Fibroblast of skin of scalp (primary cell): ENCODE results near the gene PRKAG3.

Source experiments
- DNase-seq: peaks from one replicate; pipeline ENCODE4 v3.0.0-alpha.2; 2013

Gene PRKAG3

DNA sequence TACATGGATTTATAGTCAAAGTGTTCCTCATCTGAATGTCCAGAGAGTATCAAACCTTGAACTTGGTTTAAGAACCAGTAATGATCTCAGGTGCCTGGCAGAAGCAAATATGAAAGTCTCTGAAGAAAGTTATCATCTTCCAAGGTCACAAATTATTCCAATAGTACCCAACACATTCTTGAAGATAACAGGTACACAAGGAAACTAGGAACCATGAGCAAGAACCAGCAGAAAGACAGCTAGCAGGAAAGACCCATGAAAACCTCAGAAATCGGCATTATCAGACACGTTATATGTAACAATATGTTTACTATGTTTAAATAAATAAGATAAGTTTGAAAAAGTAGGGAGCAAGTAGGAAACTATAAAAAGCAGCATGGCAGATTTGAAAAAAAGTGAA is 5.9 kb upstream of the PRKAG3 start:
- DNase-seq: no peak

DNA sequence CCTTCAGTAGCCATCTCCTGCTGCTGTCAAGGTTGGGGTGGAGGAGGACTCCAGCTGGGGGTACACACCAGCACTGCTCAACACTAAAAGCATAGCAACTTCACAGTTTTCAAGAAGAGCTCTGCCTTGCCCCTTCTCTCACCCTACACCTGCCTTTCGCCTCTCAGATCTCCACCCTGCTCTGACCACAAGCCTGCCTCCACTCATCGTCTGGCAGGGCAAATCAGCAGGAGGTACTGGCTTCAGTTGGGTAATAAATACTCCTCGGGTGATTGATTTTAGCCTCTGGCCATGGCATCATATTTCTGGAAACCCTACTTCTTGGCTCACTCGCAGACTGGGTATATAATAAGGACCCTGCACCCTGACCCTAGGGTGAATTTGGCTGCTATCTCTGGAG is 3.1 kb upstream of the PRKAG3 start:
- DNase-seq: no peak

DNA sequence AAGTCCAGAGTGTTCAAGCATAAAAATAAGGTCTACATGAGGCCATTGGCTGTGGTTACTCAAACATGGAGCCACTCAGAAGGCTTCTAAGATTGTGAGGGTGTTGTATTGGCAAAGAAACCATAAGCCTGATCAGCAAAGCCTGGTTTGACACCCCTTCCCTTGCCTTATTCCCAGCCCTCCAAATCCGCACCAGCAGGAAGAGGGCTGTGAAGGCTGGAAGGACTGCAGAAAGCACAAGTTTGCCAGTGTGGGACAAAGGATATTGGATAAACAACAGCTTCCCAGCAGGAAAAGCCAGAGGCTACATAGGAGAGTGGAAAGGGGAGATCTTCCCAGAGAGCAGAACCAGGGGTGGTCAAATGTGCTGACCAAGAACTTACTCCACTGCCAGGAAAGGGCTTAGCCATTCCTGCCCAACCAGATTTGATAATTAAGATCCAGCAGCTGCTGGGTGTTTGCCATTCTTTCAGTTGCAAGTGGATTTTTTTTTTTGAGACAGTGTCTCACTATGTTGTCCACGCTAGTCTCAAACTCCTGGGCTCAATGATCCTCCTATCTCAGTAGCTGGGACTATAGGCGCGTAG is 1.5 kb upstream of the PRKAG3 start:
- no peak for DNase-seq

DNA sequence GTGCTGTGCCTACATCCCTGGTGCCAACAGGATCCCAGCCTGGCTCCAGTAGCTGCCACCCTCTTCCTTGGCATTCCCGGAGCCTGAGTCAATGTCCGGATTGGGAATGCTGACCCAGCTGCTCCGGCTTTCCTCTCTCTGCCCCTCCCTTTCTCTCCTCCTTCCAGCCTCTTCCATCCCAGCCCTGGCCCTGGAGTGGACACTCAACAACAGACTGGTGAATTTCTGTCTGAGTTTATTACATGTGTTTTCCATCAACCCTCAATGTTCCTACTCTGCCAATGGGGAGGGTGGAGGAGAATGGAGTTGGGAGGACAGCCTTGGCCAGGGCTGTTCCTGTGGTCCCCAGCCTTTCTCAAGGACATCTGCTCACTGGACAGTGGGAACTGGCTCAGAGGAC is 917 bp upstream of the PRKAG3 start:
- peak; percentile 19 for DNase-seq

DNA sequence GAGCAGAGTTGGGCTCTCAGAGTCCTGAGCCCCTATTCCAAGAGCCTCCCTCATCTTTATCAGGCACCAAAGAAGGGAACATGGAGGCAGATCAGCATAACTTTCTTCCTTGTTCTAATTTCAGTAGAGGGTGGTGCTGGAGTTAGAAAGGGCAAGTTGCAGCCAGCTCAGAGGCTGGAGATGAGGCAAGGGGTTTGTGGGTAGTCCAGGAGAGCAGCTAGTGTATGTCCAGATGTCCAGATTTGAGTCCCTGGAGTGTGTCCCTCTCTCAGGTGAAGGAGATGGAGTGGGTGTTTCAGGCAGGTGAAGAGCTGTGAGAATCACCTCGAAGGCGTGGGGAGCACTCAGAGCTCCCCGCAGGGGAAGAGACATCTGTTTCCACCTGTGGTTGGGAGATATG is 478 bp upstream of the PRKAG3 start:
- DNase-seq: no peak

DNA sequence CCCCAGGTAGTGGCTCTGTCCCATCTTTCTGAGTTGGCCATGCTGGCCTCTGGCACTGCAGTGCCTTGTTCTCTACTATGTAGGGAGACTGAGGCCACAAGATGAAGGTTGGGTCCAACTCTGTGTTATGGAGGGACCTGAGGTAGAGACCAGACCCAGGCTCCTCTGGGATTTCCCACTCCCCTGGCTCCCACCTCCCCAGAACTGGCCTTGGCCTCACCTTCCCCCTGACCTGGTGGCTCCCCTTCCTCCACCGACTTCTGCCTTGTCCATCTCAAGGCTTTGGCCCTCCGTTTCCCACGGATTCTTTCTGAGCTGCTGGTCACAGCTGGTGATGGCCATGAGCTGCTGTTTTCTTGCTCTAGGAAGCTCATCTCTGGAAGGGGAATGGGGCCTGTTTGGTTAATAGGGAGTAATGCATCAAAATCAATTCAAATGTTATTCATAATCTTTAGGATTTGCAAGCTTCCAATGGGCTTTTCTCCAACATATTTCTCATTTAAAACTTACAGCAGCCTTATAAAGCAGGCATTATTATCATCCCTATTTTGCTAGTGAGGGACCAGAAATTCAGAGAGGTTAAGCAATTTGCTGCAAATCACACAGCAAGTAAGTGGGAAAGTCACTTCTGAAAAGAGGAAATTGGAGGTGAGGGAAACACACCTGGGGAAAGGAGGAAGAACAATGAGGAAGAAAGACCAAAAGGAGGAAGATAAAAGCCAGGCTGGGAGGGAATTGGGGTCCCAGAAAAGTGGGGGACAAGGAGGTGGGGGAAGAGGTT is 887 bp downstream of the PRKAG3 start:
- no peak for DNase-seq

DNA sequence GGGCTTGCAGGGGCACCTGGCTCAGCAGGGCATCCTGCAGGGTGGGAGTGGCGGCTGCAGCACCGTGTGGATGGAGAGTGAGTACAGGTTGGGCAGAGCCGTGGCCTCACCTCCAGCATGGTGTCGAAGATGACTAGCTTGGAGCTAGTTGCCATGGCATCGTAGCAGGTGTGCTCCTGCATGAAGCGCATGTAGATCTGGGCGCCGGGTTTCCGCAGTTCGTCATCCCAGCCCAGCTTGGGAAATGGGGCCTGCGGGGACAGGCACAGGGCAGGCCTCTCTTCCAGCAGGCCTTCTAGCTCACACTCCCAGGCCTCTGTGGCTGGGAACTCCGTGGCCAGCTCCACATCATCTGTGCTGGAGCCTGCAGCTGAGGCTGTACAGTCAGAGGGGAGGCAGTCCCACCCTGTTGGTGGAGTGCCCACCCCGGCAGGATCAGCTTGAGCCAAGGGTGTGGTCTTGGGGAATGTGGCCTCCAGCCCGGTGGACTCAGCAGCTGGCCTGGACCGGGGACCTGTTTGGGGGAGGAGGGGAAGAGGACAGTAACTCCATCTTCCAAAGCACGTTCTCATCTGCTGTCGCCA is 1.6 kb downstream of the PRKAG3 start:
- no peak for DNase-seq

DNA sequence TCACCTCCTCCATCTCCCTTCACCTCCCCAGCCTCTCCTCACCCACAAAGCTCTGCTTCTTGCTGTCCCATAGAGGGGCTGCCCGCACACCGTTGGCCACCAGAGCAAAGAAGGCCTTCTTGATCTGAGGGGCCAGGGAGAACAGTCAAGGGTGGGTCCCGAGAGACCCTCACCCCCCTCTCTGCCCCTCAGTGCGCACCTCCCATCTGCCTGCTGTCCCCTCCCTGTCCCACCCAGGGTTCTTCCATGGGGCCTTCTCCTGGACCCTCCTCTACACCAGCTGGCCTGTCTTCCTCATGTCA is 3.2 kb downstream of the PRKAG3 start:
- no peak for DNase-seq

DNA sequence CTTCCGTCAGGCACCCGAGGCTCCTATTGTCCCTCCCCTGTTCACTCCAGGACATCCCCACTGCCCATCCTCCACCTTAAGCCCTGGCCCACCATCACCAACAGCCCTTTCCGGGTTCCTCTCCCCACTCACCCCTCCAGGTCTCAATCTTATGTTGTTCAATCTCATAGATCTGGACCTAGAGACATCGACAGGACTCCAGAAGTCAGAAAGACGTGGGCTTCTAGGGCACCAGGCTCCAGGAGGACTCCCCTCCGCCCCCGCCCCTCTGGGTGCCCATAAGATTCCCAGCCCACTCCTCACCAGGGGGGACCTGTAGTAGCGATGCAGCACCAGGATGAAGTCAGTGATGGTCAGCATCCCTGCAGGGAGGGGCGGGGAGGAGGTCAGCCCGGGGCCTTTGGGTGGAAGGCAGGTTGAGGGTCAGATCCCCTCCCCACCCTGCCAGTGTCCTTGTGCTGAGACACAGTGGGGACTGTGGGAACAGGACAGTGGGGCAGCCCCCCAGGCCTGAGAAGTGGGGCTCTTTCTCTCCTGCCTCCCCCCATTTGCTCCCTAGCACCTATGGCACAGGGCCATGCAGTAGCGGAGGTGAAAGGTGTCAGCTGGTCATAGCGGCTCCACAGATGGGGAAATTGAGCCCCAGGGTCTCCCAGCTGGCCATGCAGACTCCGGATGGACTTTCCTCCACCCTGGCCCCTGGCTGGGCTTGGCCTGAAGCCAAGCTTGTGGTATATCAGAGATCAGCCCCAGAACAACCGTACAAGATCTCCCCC is 3.7 kb downstream of the PRKAG3 start:
- DNase-seq: no peak

DNA sequence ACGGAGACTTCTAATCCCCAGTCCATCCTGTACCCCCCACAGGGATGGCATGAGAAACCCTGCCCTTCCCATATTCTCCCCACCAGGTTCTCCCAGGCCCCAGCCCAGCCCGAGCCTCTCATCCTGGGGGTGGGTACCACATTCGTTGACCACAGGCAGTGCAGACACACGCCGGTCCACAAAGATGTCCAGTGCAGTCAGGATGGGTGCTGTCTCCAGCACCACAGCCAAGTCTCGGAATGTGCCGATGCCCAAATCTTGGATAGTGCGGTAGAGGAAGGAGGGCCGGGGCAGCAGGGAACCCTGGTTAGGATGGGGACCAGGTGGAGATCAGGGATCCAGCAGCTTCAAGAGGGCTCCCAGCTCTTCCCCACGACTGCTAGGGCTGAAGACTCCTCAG is 4.8 kb downstream of the PRKAG3 start:
- no peak for DNase-seq

DNA sequence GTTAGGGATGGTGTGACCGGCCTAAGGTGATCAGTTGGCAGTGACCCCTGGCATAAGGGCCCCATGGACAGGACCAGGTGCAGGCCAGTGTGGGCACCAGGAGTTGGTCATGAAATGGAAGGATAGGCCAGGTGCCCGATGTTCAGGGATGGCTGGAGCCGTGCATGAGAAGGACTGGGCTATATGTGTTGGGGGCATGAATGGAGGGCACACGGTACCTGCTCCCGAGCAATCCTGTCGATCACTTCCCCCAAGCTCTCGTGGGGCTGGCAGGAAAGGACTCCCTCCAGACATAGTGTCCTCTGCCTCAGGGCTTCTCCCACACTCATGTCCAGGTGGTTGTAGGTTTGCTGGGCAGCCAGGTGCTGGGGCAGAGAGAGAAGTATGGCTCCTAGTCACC is 7.6 kb downstream of the PRKAG3 start:
- DNase-seq: no peak

DNA sequence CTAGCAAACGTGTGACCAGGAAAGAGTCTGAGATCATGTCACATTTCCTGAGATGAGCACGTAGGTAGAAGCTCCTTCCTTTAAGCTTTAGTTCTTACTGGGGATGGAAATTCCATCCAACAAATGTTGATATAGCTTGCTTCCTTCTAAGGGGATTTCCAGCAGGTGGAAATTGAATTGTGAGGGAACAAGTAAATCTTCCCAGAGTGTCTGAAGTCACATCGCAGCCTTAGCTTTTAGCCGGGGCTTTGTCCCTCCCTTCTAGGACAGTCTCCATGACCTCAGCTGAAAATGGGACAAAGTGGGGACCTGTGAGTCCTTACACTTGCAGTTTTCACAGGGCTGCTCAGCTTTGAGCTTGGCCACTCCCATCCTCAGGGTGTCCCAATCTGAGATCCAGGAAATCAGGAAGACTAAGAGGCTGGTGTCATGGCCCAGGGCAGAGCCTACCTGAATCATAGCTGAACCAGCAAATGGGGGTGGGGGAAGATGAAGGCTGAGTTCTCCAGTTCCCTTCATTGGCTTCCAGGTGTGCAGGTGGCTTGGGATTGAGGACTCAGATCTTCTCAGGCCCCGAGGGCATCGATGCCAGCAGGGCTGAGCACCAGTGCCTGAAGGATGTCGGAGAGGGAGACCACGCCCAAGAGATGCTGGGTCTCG is 8.3 kb downstream of the PRKAG3 start:
- DNase-seq: no peak

DNA sequence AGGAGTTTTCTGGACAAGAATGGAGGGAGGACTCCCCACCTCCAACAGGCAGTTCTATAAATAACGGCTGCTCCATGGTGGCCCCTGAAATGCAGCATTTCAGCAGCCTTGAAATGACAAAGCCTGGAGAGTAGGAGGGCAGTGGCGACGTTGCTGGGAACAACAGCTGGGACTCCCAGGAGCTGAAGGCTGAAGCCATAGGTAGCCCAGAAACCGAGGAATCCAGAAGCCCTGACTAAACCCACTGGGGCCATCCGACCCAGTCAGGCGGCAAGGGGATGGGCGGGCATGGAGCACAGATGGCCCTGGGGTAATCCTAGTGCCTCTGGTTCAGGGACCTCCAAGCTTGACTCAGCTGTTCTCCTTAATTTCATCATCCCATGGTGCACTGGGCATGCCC is 9.0 kb downstream of the PRKAG3 start:
- no peak for DNase-seq

DNA sequence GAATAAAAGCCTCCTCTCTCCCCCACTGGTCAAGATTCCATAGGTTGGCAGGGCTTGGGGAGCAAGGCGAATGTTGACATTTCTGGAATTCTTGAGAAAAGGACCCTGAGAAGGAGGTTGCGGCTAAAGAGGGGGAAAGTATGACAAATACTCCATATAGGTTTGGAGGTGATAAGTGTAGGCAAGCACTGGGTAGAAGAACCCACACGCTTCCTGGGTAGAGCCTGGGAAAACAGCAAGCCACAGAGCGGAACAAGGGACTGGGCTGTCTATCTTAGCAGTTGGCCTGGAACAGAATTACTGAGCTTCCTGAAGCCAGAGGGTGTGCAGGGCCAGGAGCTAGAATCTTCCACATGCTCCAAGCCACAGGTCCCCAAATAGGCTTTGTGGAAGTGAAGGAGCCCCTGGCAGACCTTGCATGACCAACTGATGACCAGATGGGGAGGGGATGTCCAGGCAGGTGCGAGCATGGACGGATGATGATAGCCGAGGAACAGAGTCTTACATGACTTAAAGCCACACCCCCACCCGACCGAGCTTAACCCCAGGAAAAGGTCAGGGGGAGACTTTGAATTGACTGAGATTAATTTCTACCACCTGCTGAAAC is 9.9 kb downstream of the PRKAG3 start:
- no peak for DNase-seq

DNA sequence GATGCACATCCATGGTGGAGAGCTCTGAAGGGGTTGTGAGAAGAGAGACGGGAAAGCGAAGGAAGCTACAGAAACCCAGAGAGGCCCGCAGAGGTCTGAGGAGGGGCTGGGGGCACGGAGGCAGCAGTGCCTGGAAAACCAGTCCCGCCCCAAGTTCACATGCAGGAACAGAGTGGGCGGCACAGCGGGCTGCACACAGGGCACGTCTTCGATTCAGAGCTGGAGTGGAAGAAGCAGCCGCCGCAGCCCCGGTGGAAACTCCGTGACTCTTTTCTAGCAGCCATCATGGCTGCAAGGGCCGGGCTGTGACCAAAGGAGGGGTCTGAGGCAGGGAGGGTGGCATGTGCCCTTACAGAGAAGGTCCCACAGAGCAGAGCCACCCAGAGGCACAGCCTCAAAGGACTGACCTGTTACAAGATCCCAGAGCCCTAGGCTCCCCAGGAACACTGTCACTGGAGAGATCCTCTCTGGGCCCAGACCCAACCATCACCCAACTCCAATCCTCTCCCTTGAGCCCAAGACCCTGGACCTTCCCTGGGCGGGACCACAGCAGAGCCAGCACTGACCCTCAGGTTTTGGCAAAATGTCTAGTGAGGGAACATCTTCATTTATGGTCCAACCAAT is 10.7 kb downstream of the PRKAG3 start:
- no peak for DNase-seq

DNA sequence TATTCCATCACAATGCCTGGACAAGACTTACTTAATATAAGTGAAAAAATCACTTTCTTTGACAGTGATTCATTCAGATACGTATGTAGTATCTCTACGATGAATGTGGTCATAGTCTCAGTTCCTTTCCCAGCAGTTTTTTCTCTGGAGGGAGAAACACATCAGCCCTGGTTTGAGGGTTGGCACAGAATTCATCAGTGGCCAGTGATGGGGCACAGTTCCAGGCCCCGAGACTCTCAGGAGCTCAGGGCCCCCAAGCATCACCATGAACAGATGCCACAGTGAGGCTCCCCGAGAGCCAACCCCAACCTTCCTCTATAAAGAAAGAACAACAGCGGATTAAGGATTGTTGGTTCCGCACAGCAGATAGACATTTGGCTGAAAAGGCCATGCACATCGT is 12.5 kb downstream of the PRKAG3 start:
- no peak for DNase-seq

DNA sequence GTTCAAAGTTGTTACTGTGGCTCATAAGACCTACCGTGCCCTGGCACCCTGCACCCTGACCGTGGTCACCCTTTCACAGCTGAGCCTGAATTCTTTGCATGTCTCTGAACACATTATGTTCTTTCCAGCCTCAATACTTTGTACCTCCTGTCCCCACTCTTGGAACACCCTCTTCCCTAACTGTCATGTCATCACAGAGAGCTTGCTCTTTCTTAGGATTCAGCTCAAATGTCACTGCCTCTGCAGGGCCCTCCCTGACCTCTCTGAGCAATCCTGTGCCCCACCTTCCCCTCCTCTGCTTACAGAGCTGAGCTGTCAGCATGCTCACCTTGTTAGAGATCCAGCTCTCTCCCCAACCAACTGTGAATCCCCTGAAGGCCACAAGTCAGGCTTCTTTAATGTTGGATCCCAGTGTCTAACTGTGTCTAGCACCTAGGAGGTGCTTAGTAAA is 15.0 kb downstream of the PRKAG3 start:
- no peak for DNase-seq

DNA sequence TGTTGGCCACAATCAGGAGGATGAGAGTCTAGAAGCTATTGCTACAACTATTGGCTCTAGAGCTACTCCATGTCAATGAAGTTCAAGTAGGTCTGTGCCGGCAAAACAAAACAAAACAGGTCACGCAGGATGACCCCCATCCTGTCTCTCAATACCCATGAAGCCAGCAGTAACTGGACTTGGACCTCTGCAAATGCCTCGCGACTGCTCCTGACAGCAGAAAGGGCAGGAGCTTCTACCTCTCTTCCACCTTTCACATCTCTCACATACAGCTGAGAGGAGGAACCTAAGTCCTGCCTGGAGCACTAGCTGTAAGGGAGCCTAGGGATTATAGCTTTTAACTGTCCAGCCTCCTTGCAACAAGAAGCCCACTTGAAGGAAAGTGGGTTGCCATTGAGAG is 16.0 kb downstream of the PRKAG3 start:
- DNase-seq: no peak

DNA sequence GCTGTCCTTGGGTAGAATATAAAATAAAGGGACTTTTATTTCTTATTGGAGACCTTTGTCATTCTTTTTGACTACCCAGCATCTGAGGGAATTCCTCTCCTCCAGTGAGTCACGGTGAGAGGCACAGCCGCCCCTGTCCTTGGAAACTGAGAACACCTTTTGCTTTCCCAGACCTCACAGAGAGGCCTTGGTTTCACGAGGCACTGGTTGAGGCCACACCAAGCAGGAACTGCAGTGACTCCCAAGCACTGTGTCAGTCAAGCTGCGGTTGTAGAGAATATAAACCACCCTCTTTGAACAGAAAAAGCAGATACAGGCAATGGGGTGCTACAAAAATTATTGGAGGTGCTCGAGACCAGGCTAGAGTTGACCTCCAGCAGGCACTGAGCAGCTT is 16.4 kb downstream of the PRKAG3 start:
- DNase-seq: no peak

DNA sequence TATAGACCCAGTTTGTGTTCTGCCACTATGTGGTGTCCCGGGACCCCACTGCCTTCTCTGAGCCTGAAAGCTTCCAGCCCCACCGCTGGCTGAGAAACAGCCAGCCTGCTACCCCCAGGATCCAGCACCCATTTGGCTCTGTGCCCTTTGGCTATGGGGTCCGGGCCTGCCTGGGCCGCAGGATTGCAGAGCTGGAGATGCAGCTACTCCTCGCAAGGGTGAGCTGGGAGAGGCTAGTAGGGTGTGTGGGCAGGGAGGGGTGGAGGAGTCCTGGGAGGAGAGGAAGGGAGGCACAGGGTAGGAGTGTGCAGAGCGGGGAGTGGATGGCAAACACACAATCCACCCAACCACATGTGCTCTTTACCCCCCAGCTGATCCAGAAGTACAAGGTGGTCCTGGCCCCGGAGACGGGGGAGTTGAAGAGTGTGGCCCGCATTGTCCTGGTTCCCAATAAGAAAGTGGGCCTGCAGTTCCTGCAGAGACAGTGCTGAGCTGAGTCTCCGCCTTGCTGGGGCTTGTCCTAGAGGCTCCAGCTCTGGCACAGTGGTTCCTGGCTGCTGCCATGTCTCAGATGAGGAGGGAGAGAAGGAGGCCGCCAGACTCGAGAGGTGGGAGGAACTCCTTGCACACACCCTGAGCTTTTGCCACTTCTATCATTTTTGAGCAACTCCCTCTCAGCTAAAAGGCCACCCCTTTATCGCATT is 16.9 kb downstream of the PRKAG3 start:
- DNase-seq: no peak

DNA sequence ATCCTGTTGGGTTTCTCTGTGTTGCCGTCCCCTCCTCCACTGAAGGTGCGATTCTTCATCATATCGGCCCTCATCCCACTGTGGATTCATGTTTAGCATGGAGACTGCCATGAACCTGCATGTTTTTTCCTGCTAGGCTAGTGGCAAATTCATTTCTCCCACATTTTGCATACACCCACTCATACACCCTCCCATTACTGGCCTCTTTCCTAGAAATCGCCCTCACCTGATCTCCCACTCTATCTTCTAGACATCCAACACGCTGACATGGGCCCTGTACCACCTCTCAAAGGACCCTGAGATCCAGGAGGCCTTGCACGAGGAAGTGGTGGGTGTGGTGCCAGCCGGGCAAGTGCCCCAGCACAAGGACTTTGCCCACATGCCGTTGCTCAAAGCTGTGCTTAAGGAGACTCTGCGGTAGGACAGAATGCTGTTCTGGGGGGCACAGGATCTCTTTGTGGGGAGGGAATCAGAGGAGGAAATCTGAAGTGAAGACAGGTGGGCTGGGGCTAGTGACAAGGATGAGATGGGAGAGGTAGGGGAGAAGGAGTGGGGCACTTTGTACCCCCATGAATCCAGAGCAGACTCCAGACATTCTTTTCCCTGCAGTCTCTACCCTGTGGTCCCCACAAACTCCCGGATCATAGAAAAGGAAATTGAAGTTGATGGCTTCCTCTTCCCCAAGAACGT is 17.7 kb downstream of the PRKAG3 start:
- DNase-seq: no peak
